Measurements from ENCODE around the gene PTK7. TPM values are rescaled to one million over a fixed set of nuclear protein-coding genes. Genes with fewer than 3 reads are reported as not detected.

PTK7 gene
- total and polyA plus RNA-seq, 2 donors (not counting 3 experiments of a cell fraction or from before 2014, with no cell fraction given) = 41.9 to 65.6 TPM

DNA sequence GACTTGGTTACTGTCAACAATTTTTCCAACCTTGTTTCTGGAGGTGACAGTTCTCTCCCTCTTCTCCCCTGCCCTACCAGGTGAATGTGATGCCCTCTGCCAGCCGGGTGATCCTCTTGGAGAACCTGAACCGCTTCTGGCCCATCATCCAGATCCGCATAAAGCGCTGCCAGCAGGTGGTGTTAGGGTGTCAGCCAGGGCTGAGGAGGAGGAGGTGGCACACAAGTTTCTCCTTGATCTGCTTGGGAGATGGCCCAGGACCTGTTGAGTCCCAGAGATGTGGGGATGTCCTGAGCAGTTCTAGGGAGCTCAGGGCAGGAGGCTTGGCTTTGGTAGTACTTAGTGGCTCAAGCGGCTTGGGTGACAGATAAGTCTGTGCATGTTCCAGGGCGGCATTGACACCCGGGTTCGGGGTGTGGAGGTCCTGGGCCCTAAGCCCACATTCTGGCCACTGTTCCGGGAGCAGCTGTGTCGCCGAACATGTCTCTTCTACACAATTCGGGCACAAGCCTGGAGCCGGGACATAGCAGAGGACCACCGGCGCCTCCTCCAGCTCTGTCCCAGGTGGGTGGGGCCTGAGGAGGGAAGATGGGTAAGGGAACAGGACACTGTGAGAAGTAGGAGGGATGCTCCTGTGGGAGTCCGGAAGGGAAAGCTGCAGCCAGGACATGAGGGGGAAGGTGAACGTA is 127.1 kb downstream of the PTK7 start:
- Histone ChIP-seq H4K20me1 (replicated peaks; ENCODE audit: control insufficient read depth, extremely low read depth, insufficient read depth, low read length) (no peaks in the 10 kb centered on the region), H3K4me2 (ENCODE audit: insufficient read depth, low read length) (no peak overlapping the region), H3K36me3 (ENCODE audit: control insufficient read depth in 2 of 2, extremely low read depth in 1 of 2, insufficient read depth in 2 of 2, low read length in 2 of 2) (peaks cover 0 to 16% of the 10 kb centered on the region in 2 experiments), H3K27me3 (ENCODE audit: control insufficient read depth in 2 of 2, insufficient read depth in 2 of 2, low read length in 2 of 2) (no peaks in the 10 kb centered on the region), H3K79me2 (ENCODE audit: control insufficient read depth, insufficient read depth, low read length) (no peaks in the 10 kb centered on the region), H3K9ac (replicated peaks; ENCODE audit: extremely low read depth, insufficient read depth, low read length) (no peak overlapping the region), H3K27ac (ENCODE audit: insufficient read depth, low read depth, low read length) (no peak overlapping the region), H3K4me3 (replicated peaks in 1 of 3; ENCODE audit: insufficient read depth in 1 of 3, low read depth in 1 of 3, low read length in 3 of 3) (no peak overlapping the region), H3K9me3 (replicated peaks; ENCODE audit: control insufficient read depth, insufficient read depth, low read length) (no peaks in the 10 kb centered on the region), H2AFZ (ENCODE audit: low read depth, low read length) (no peak overlapping the region), H3K9me1 (replicated peaks; ENCODE audit: control insufficient read depth, extremely low read depth, insufficient read depth, low read length) (no peaks in the 10 kb centered on the region), H3K4me1 (ENCODE audit: control insufficient read depth, extremely low read depth, insufficient read depth, low read length) (no peaks in the 10 kb centered on the region)
- TF ChIP-seq FOS (IDR thresholded peaks at IDR 0.05; ENCODE audit: borderline replicate concordance, insufficient read depth, low read length) (no peak), POLR2A (IDR thresholded peaks at IDR 0.05; ENCODE audit: low read depth, low read length) (no peak), POLR2AphosphoS5 (IDR thresholded peaks at IDR 0.05; ENCODE audit: insufficient read depth, low read depth, low read length) (no peak), MYC (IDR thresholded peaks at IDR 0.05; ENCODE audit: low read depth, low read length) (no peak), EZH2 (IDR thresholded peaks at IDR 0.05; ENCODE audit: borderline replicate concordance, low read depth, low read length, severe bottlenecking) (no peak)
- TF ChIP-seq, protein P1, sequence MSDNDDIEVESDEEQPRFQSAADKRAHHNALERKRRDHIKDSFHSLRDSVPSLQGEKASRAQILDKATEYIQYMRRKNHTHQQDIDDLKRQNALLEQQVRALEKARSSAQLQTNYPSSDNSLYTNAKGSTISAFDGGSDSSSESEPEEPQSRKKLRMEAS (IDR thresholded peaks at IDR 0.05; ENCODE audit: insufficient read depth, insufficient read length) = no peak
- dilution Hi-C loops (cut with MboI; ENCODE audit: extremely low pct_ligation_motif_present, low sequenced_read_pairs) (no loop called here), intact Hi-C loops (cut with micrococcal nuclease) (no loop called here)
- DNase-seq (ENCODE audit: low read depth, low spot score) (no peak), FAIRE-seq (no peak)
- CTCF ChIA-PET = interaction anchor here (1.5 kb wide), 1 partner anchor 26 kb away, joined by 5 read pairs; the partner anchor contains the start of gene DNPH1
- no TSS peak for BruUV-seq (replicated peaks)
- POLR2A ChIA-PET = no interaction called here

- H3K4me1 ChIP-seq (ENCODE audit: control insufficient read depth, extremely low read depth, insufficient read depth, low read length) = no peaks in the 10 kb centered on the region
- H2AFZ ChIP-seq (ENCODE audit: low read depth, low read length) = no peak overlapping the region
- no peaks in the 10 kb centered on the region for H4K20me1 ChIP-seq (replicated peaks; ENCODE audit: control insufficient read depth, extremely low read depth, insufficient read depth, low read length)
- H3K79me2 ChIP-seq (ENCODE audit: control insufficient read depth, insufficient read depth, low read length) = no peaks in the 10 kb centered on the region
- H3K27me3 ChIP-seq (ENCODE audit: control insufficient read depth in 2 of 2, insufficient read depth in 2 of 2, low read length in 2 of 2) = no peaks in the 10 kb centered on the region
- no peak for FAIRE-seq
- no TSS peak for BruUV-seq (replicated peaks)
- H3K4me3 ChIP-seq (replicated peaks in 1 of 3; ENCODE audit: insufficient read depth in 1 of 3, low read depth in 1 of 3, low read length in 3 of 3) = no peak overlapping the region
- TF ChIP-seq MYC (IDR thresholded peaks at IDR 0.05; ENCODE audit: low read depth, low read length) = no peak
- no peak for TF ChIP-seq POLR2AphosphoS5 (IDR thresholded peaks at IDR 0.05; ENCODE audit: insufficient read depth, low read depth, low read length)
- TF ChIP-seq FOS (IDR thresholded peaks at IDR 0.05; ENCODE audit: borderline replicate concordance, insufficient read depth, low read length) = no peak
- TF ChIP-seq, protein P1 (IDR thresholded peaks at IDR 0.05; ENCODE audit: insufficient read depth, insufficient read length) = no peak
- no peak for TF ChIP-seq GATA2 (IDR thresholded peaks at IDR 0.05; ENCODE audit: insufficient read depth, insufficient read length, low read depth, low read length)
- TF ChIP-seq CTCF (IDR thresholded peaks at IDR 0.05; ENCODE audit: extremely low read depth in 1 of 2, insufficient read depth in 1 of 2, low read depth in 1 of 2, low read length in 2 of 2) = no peak
- TF ChIP-seq POLR2A (IDR thresholded peaks at IDR 0.05; ENCODE audit: low read depth, low read length) = no peak
- no peak for TF ChIP-seq EZH2 (IDR thresholded peaks at IDR 0.05; ENCODE audit: borderline replicate concordance, low read depth, low read length, severe bottlenecking)
- no peak for TF ChIP-seq JUN (IDR thresholded peaks at IDR 0.05; ENCODE audit: borderline replicate concordance, insufficient read depth, insufficient read length, low read depth)
- H3K9me1 ChIP-seq (replicated peaks; ENCODE audit: control insufficient read depth, extremely low read depth, insufficient read depth, low read length) = no peaks in the 10 kb centered on the region
- no peak overlapping the region for H3K9ac ChIP-seq (replicated peaks; ENCODE audit: extremely low read depth, insufficient read depth, low read length)
- ChIA-PET POLR2A (no interaction called here), CTCF (interaction anchor here (1.5 kb wide), 1 partner anchor 25 kb away, joined by 5 read pairs; the partner anchor contains the start of gene DNPH1)
- no peak for DNase-seq (ENCODE audit: low read depth, low spot score)
- H3K4me2 ChIP-seq (ENCODE audit: insufficient read depth, low read length) = no peak overlapping the region
- no peak overlapping the region for H3K27ac ChIP-seq (ENCODE audit: insufficient read depth, low read depth, low read length)
- no peaks in the 10 kb centered on the region for H3K9me3 ChIP-seq (replicated peaks; ENCODE audit: control insufficient read depth, insufficient read depth, low read length)
- H3K36me3 ChIP-seq (ENCODE audit: control insufficient read depth in 2 of 2, extremely low read depth in 1 of 2, insufficient read depth in 2 of 2, low read length in 2 of 2) = peaks cover 0 to 16% of the 10 kb centered on the region in 2 experiments
- dilution Hi-C loops (cut with MboI; ENCODE audit: extremely low pct_ligation_motif_present, low sequenced_read_pairs) = no loop called here
- intact Hi-C loops (cut with micrococcal nuclease) = no loop called here
Measured at GRCh38 chr6:43203718-43204095, 127.6 kb downstream of the PTK7 start.
